Central memory CD4-positive, alpha-beta T cell (primary cell): ENCODE data around the gene HHAT.

Experiments
- DNase-seq: peaks from one replicate; pipeline ENCODE4 v3.0.0; 2022

The HHAT gene

DNA sequence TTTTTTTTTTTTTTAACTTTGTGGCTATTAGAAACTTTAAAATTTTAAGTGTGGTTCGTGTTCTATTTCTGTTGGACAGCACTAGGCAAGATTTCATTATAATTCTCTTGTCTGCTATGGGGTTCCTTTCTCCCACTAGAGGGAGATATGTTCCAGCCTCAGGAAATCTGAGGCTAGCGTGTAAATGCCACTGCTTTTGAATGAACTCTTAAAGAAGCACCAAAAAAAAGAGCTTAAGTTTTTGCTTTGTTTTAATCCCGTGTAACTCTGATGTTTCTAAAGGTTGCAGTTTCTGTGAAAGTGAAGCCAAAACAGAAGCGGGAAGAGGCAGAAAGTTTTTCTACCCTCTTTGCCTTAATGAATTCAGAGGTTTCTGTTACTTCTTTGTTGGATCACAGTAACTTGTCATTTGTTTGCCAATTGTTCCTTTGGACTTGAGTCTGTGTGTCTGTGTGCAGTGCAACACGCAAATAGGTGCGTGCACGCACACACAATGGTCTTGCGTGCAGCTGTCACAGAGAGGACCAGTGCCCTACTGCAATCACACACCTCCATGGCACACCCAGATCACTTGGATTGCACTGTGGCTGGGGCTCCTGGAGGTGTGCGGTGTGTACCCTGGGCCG, 32.3 kb downstream of the HHAT start:
- DNase-seq = peak; percentile 21

- no peak for DNase-seq
These were observed 33.0 kb downstream of the HHAT start for GRCh38 chr1:210361665-210362064.

GRCh38 chr1:210362526-210362925, 33.8 kb downstream of the HHAT start:
- no peak for DNase-seq

- no peak for DNase-seq
These were observed 34.4 kb downstream of the HHAT start for GRCh38 chr1:210363119-210363518.

- no peak for DNase-seq
These were observed 35.8 kb downstream of the HHAT start for GRCh38 chr1:210364479-210364878.

- no peak for DNase-seq
These were observed 38.1 kb downstream of the HHAT start for GRCh38 chr1:210366767-210367166.

DNA sequence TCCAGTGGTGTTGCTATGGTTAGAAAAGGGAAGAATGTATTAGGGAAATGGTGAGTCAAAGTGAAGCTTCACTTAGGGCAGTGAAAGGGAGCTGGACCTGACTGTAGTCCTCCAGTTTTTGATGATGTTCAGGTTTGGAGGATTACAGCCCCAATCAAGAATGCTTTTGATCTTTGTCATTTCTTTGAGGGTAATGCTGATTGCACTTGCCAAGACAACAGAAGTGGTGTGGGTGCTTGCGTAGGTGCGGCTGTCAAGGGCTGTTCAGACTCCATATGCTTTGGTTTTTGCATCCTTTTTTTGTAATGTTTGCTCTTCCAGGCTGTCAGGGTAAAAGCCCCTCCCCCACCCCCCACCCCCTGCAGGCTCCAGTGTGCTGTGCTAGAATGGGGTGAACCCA, 38.9 kb downstream of the HHAT start:
- DNase-seq = no peak

DNA sequence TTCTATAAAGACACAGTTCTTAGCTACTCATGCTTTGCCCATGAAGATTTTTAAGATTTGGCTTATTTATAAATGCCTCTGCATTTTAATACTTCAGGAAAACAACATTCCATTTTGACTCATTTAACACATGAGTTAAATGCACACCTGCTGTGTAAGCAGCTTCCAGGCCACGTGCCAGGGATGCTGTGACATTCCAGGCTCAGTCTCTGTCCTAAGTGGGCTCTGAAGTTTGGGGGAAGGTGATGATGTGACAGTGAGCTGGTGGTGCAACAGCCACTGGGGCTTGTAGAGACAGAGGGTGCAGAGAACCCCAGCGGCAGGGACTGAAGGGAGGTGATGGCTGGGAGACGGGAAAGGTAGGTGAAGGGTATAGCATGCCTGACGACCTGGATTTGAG, 40.7 kb downstream of the HHAT start:
- DNase-seq = no peak

- DNase-seq = no peak
These were observed 43.2 kb downstream of the HHAT start for GRCh38 chr1:210371916-210372315.

GRCh38 chr1:210372491-210372890, 43.8 kb downstream of the HHAT start:
- no peak for DNase-seq

- no peak for DNase-seq
These were observed 44.4 kb downstream of the HHAT start for GRCh38 chr1:210372931-210373627.

GRCh38 chr1:210373628-210373877, 44.9 kb downstream of the HHAT start:
- no peak for DNase-seq

DNA sequence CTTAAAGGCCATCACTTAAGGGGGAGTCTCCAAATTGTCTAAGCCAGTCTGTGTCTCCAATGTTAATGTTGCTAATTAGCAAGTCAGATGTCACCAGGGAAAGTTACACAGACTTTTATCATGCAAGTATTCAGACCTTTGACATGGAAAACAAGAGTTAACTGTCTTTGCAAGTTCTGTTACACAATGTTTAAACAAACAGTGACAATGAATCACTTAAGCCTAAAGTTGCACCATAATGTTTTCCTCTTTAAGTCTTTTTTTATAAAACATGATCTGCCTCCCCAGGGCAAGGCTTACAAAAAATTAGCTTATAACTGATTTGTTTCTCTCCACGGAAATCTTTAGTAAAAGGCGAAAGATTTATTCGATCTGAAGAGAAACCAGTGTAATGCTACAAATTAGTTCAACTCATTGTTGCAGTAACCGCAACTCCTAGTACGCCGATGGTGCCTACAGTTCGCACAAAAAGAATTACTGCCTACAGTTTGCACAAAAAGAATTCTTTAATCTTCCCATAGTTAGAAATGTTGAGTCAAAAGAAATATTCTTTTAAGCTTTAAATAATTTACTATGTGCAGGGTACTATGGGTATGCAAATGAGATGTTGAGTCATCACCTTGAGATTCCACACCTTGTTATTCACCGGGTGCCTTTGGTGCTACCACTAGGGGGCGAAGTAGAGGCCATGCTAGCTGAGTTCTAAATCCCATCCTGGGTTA, 45.3 kb downstream of the HHAT start:
- DNase-seq = peak; percentile 77

DNA sequence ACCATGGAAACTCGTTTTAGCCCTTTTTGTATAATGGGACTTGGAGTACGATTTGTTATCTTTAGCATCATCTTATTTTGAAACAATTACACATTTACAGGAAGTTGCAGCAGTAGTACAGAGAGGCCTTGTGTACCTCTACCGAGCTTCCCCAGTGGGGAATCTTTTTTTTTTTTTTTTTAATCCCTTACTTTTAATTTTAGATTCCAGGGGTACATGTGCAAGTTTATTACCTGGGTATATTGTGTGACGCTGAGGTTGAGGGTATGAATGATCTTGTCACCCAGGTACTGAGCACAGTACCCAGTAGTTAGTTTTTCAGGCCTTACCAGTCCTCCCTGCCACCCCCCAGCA, 45.9 kb downstream of the HHAT start:
- DNase-seq = no peak

GRCh38 chr1:210376836-210377372, 48.2 kb downstream of the HHAT start:
- DNase-seq = no peak

DNA sequence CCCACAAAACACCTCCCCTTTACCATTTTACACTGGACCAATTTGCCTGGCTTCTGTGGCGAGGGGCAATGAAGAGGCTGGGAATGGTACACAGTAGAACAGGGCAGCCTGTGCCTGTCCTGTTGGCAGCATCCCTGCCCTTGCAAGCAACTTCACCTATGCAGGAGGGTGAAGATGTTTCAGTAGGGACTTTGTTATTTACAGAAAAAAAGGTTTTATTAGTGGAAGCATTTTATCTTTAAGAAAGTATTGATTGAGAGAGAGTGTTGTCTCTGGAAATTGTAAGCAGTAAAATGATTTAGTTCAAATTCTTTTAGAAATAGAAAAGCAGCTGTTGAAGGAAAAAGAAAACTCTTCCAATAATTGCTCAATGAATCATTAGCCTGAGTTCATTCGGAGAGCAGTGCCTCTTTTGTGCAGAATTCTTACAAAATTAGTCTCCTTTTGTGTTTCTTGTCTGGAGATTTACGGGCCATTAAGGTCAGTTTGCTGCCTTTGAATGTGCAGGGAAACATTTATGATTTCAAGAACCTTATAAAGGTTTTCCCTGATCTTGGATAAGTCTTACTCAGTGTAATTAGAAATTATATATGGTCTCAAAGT, 49.1 kb downstream of the HHAT start:
- no peak for DNase-seq

- DNase-seq = no peak
These were observed 50.0 kb downstream of the HHAT start for GRCh38 chr1:210378736-210379135.

GRCh38 chr1:210381934-210382333, 53.2 kb downstream of the HHAT start:
- DNase-seq = no peak

GRCh38 chr1:210384625-210385024, 55.9 kb downstream of the HHAT start:
- no peak for DNase-seq

DNA sequence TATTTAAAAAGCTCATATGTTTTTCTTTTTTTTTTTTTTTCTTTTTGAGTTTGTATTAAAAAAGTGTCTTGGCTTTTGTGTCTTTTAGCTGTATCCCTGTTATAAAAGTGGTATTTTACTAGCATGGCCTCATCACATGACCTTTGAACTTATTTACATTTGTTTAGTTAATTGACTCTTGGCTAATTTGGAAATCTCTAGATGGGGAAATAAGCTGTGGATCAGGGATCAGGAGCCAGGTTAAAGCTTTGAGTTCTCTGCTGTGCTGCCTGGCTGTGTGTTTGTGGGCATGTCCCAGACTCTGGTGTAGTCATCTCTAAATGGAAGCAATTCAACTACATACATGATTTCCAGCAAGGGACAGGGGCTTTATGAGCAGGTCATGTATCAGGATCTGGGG, 56.5 kb downstream of the HHAT start:
- DNase-seq = no peak

DNA sequence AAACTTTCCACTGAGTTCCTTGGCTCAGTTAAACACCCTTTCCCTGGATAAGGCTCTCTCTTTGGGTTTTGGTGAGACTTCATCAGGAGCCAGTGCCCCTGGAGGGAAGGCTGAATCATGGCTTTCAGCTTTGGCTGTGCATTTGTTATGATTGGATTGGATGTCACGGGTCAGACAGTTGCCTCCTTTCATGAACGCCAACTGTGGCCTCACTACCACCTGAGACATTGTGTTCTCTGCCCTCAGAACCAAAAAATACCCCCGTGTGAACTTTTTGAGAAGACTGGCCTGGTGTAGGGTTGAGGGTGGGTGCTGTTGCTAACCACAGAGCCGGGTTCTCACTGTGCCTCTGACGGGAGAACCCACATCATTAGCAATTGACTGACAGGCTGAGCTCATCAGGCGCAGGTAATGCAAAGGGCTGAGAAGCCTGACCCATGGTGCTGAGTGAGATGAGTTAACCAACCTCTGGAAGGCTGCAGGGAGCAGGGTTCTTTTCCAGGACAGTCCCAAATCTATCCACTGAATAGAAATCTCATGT, 65.6 kb downstream of the HHAT start:
- DNase-seq = no peak

GRCh38 chr1:210396541-210396940, 67.8 kb downstream of the HHAT start:
- DNase-seq = no peak

GRCh38 chr1:210397252-210397651, 68.5 kb downstream of the HHAT start:
- DNase-seq = no peak

GRCh38 chr1:210397681-210398080, 69.0 kb downstream of the HHAT start:
- no peak for DNase-seq
